ENCODE data around the gene GLRA1. TPM values are rescaled to one million over a fixed set of nuclear protein-coding genes. Genes with fewer than 3 reads are reported as not detected.

Gene GLRA1
- total RNA-seq, 2 donors from 2014 or later: not detected

DNA sequence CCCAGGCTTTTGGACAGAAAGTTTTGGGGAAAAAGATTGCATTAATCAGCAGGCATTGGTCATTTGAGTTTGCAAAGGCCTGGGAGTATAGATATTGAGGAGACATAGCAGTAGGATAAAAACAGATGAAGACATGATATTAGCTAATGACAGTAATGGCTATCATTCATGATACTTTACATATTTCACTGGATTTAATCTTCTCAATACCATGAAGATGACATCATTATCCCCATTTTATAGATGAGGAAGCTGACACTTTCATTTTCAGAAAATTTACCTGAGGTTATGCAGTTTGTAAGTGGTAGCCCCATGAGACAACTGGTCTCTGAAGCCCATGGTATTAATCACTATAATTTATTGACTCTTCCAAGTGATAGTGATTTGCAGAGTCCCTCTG, 23.0 kb downstream of the GLRA1 start:
- Histone ChIP-seq H3K9me3 (no peaks in the 10 kb centered on the region), H3K4me3 (no peak overlapping the region), H3K27ac (no peak overlapping the region), H3K27me3 (no peaks in the 10 kb centered on the region), H3K36me3 (no peaks in the 10 kb centered on the region), H3K9ac (ENCODE audit: low read depth in 2 of 2, low read length in 2 of 2) (no peak overlapping the region), H3K4me1 (no peaks in the 10 kb centered on the region)
- intact Hi-C loops (cut with DNase I): no loop called here
- TF ChIP-seq, protein P1, sequence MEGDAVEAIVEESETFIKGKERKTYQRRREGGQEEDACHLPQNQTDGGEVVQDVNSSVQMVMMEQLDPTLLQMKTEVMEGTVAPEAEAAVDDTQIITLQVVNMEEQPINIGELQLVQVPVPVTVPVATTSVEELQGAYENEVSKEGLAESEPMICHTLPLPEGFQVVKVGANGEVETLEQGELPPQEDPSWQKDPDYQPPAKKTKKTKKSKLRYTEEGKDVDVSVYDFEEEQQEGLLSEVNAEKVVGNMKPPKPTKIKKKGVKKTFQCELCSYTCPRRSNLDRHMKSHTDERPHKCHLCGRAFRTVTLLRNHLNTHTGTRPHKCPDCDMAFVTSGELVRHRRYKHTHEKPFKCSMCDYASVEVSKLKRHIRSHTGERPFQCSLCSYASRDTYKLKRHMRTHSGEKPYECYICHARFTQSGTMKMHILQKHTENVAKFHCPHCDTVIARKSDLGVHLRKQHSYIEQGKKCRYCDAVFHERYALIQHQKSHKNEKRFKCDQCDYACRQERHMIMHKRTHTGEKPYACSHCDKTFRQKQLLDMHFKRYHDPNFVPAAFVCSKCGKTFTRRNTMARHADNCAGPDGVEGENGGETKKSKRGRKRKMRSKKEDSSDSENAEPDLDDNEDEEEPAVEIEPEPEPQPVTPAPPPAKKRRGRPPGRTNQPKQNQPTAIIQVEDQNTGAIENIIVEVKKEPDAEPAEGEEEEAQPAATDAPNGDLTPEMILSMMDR (IDR thresholded peaks at IDR 0.05): no peak
- DNase-seq: no peak

DNA sequence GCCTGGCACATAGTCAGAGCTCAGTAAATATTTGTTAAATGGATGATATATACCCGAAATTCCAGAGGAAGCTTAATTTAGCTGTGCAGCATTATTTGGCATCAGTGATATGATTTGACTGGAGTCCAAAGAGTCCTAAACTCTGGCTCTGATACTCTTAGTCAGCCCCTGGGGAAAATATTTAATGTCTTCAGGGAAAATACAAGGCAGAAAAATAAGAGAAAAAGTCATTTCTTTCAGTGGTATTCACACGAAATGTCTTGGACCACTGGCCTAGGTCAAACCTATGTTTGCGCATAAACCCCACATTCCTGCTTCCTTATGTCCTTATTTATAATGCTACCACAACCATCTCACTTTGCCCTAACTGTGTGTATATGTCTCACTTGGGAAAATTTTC, 23.8 kb downstream of the GLRA1 start:
- TF ChIP-seq, protein P1 (IDR thresholded peaks at IDR 0.05): no peak
- no peaks in the 10 kb centered on the region for H3K9me3 ChIP-seq
- intact Hi-C loops (cut with DNase I): no loop called here
- H3K9ac ChIP-seq (ENCODE audit: low read depth in 2 of 2, low read length in 2 of 2): no peak overlapping the region
- H3K4me3 ChIP-seq: no peak overlapping the region
- H3K27me3 ChIP-seq: no peaks in the 10 kb centered on the region
- H3K4me1 ChIP-seq: no peaks in the 10 kb centered on the region
- no peak for DNase-seq
- no peaks in the 10 kb centered on the region for H3K36me3 ChIP-seq
- H3K27ac ChIP-seq: no peak overlapping the region

DNA sequence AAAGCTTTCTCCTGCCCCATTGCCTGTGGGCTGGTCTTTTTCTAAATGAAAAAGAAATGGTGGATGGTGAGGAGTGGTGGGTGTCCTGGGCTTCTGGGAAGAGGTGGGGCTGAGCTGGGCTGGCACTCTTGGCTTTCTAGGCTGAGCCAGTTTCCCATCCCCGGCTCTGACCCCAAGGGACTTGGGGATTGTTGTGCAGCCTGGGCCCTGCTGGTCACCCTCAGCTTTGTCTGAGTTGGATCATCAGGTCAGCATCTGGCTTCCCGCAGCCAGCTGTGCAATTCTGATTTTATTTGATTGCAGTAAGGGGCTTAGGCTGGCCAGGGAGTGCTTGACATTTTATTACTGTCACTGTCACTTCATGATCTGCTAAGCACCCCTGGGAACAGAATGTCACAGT, 25.3 kb downstream of the GLRA1 start:
- Histone ChIP-seq H3K27me3 (no peaks in the 10 kb centered on the region), H3K4me3 (no peak overlapping the region), H3K4me1 (no peaks in the 10 kb centered on the region), H3K36me3 (no peaks in the 10 kb centered on the region), H3K9ac (ENCODE audit: low read depth in 2 of 2, low read length in 2 of 2) (no peak overlapping the region), H3K9me3 (no peaks in the 10 kb centered on the region), H3K27ac (no peak overlapping the region)
- TF ChIP-seq, protein P1 (IDR thresholded peaks at IDR 0.05): no peak
- intact Hi-C loops (cut with DNase I): no loop called here
- no peak for DNase-seq

DNA sequence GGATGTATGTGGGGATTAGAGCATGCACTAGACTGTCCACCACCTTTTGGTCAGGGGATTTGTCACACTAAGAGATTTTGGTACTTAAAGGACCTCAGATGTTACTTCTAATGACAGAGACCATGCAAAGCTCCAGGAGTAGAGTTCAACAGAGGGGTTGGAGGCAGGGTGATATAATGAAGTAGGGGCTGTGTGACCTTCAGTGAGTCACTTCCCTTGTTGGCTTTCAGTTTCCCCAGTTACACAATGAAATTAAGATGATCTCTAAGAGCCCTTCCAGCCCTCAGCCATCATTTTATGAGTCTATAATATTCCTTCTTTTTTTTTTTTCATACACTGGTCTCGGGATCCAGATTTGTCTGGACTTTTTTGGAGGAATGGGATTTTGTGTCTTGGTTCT, 26.8 kb downstream of the GLRA1 start:
- H3K9ac ChIP-seq (ENCODE audit: low read depth in 2 of 2, low read length in 2 of 2): no peak overlapping the region
- no peaks in the 10 kb centered on the region for H3K4me1 ChIP-seq
- TF ChIP-seq, protein P1 (IDR thresholded peaks at IDR 0.05): no peak
- no peak overlapping the region for H3K4me3 ChIP-seq
- no peak for DNase-seq
- intact Hi-C loops (cut with DNase I): no loop called here
- H3K9me3 ChIP-seq: no peaks in the 10 kb centered on the region
- no peaks in the 10 kb centered on the region for H3K36me3 ChIP-seq
- no peaks in the 10 kb centered on the region for H3K27me3 ChIP-seq
- no peak overlapping the region for H3K27ac ChIP-seq

DNA sequence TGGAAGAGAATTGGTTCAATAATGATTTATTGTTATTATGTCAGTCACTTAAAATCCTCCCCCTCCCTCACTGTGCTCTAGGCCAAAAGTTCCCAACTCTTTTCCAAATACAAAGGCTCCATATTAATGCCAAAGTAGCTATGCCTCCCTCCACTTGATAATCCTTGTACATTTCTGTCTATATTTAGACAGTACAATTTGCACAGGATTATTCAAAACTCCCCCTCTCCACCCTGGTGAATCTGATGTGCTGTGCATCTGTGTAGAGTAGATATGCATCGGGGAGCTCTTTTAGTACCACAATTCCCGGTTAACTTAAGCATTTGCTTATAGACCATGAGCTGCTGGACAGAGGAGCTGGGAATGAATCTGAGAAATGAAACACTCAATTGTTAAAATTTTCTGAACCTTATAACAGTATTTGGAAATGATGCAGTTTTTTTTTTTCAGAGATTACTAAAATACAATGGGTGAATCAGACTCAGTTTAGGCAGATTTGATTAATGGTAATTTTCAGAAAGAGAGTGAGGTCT, 27.6 kb downstream of the GLRA1 start:
- no peak for DNase-seq
- no peaks in the 10 kb centered on the region for H3K27me3 ChIP-seq
- H3K36me3 ChIP-seq: no peaks in the 10 kb centered on the region
- no peaks in the 10 kb centered on the region for H3K9me3 ChIP-seq
- H3K4me1 ChIP-seq: no peaks in the 10 kb centered on the region
- H3K9ac ChIP-seq (ENCODE audit: low read depth in 2 of 2, low read length in 2 of 2): no peak overlapping the region
- no peak overlapping the region for H3K27ac ChIP-seq
- intact Hi-C loops (cut with DNase I): no loop called here
- H3K4me3 ChIP-seq: no peak overlapping the region
- TF ChIP-seq, protein P1 (IDR thresholded peaks at IDR 0.05): no peak

All from colonic mucosa (tissue), 4 donors.